ENCODE data around the gene ZNF429. TPM values are rescaled to one million over a fixed set of nuclear protein-coding genes. Genes with fewer than 3 reads are reported as not detected.
"Not testable (repeated sequence)": the region's sequence is repeated elsewhere in the genome, so short reads cannot be mapped to it uniquely, and the experiment has no call there.

ZNF429 gene
- total and polyA plus RNA-seq, 2 donors (not counting 3 experiments of a cell fraction or from before 2014, with no cell fraction given), result 2.1 to 2.6 TPM

GRCh38 chr19:21566073-21566472 lies 60.7 kb downstream of the ZNF429 start:
- H3K36me3 ChIP-seq (ENCODE audit: control insufficient read depth in 2 of 2, extremely low read depth in 1 of 2, insufficient read depth in 2 of 2, low read length in 2 of 2), result no peaks in the 10 kb centered on the region
- TF ChIP-seq MYC (IDR thresholded peaks at IDR 0.05; ENCODE audit: low read depth, low read length) (no peak), CTCF (IDR thresholded peaks at IDR 0.05; ENCODE audit: extremely low read depth in 1 of 2, insufficient read depth in 1 of 2, low read depth in 1 of 2, low read length in 2 of 2) (no peak), POLR2AphosphoS5 (IDR thresholded peaks at IDR 0.05; ENCODE audit: insufficient read depth, low read depth, low read length) (no peak), MAX (IDR thresholded peaks at IDR 0.05; ENCODE audit: insufficient read depth, insufficient read length) (no peak), GATA2 (IDR thresholded peaks at IDR 0.05; ENCODE audit: insufficient read depth, insufficient read length, low read depth, low read length) (no peak), FOS (IDR thresholded peaks at IDR 0.05; ENCODE audit: borderline replicate concordance, insufficient read depth, low read length) (no peak), EZH2 (IDR thresholded peaks at IDR 0.05; ENCODE audit: borderline replicate concordance, low read depth, low read length, severe bottlenecking) (no peak), POLR2A (IDR thresholded peaks at IDR 0.05; ENCODE audit: low read depth, low read length) (no peak), JUN (IDR thresholded peaks at IDR 0.05; ENCODE audit: borderline replicate concordance, insufficient read depth, insufficient read length, low read depth) (no peak)
- peaks cover 15% of the 10 kb centered on the region for H3K9me3 ChIP-seq (replicated peaks; ENCODE audit: control insufficient read depth, insufficient read depth, low read length)
- no peaks in the 10 kb centered on the region for H4K20me1 ChIP-seq (replicated peaks; ENCODE audit: control insufficient read depth, extremely low read depth, insufficient read depth, low read length)
- POLR2A ChIA-PET, result no interaction called here
- no peak overlapping the region for H3K27ac ChIP-seq (ENCODE audit: insufficient read depth, low read depth, low read length)
- BruUV-seq (replicated peaks), result no TSS peak
- no peak overlapping the region for H3K4me3 ChIP-seq (replicated peaks in 1 of 3; ENCODE audit: insufficient read depth in 1 of 3, low read depth in 1 of 3, low read length in 3 of 3)
- H3K27me3 ChIP-seq (ENCODE audit: control insufficient read depth in 2 of 2, insufficient read depth in 2 of 2, low read length in 2 of 2), result no peaks in the 10 kb centered on the region
- no peak overlapping the region for H2AFZ ChIP-seq (ENCODE audit: low read depth, low read length)
- no peaks in the 10 kb centered on the region for H3K9me1 ChIP-seq (replicated peaks; ENCODE audit: control insufficient read depth, extremely low read depth, insufficient read depth, low read length)
- DNase-seq (ENCODE audit: low read depth, low spot score) (no peak), FAIRE-seq (no peak)
- no peaks in the 10 kb centered on the region for H3K4me1 ChIP-seq (ENCODE audit: control insufficient read depth, extremely low read depth, insufficient read depth, low read length)
- CTCF ChIA-PET, result no interaction called here
- H3K79me2 ChIP-seq (ENCODE audit: control insufficient read depth, insufficient read depth, low read length), result no peaks in the 10 kb centered on the region
- no peak overlapping the region for H3K9ac ChIP-seq (replicated peaks; ENCODE audit: extremely low read depth, insufficient read depth, low read length)
- dilution Hi-C loops (cut with MboI; ENCODE audit: extremely low pct_ligation_motif_present, low sequenced_read_pairs) (no loop called here), intact Hi-C loops (cut with micrococcal nuclease) (no loop called here)
- H3K4me2 ChIP-seq (ENCODE audit: insufficient read depth, low read length), result no peak overlapping the region

- H3K9me3 ChIP-seq (replicated peaks; ENCODE audit: control insufficient read depth, insufficient read depth, low read length), result peaks cover 15% of the 10 kb centered on the region
- intact Hi-C loops (cut with micrococcal nuclease); H3K36me3 ChIP-seq (ENCODE audit: control insufficient read depth in 2 of 2, extremely low read depth in 1 of 2, insufficient read depth in 2 of 2, low read length in 2 of 2); H3K9ac ChIP-seq (replicated peaks; ENCODE audit: extremely low read depth, insufficient read depth, low read length); H2AFZ ChIP-seq (ENCODE audit: low read depth, low read length); POLR2A ChIA-PET; H3K4me1 ChIP-seq (ENCODE audit: control insufficient read depth, extremely low read depth, insufficient read depth, low read length); H3K9me1 ChIP-seq (replicated peaks; ENCODE audit: control insufficient read depth, extremely low read depth, insufficient read depth, low read length); CTCF ChIA-PET; H3K27me3 ChIP-seq (ENCODE audit: control insufficient read depth in 2 of 2, insufficient read depth in 2 of 2, low read length in 2 of 2); DNase-seq (ENCODE audit: low read depth, low spot score); H3K4me2 ChIP-seq (ENCODE audit: insufficient read depth, low read length); BruUV-seq (replicated peaks); FAIRE-seq; H3K27ac ChIP-seq (ENCODE audit: insufficient read depth, low read depth, low read length); H4K20me1 ChIP-seq (replicated peaks; ENCODE audit: control insufficient read depth, extremely low read depth, insufficient read depth, low read length); H3K79me2 ChIP-seq (ENCODE audit: control insufficient read depth, insufficient read depth, low read length); H3K4me3 ChIP-seq (replicated peaks in 1 of 3; ENCODE audit: insufficient read depth in 1 of 3, low read depth in 1 of 3, low read length in 3 of 3); dilution Hi-C loops (cut with MboI; ENCODE audit: extremely low pct_ligation_motif_present, low sequenced_read_pairs): not testable (repeated sequence)
Observed at GRCh38 chr19:21567806-21568205, 62.4 kb downstream of the ZNF429 start.

Data from endothelial cell of umbilical vein (primary cell).